Effector memory CD8-positive, alpha-beta T cell (primary cell): ENCODE measurements around the gene TCEAL9.
"Not testable (repeated sequence)": the region's sequence is repeated elsewhere in the genome, so short reads cannot be mapped to it uniquely, and the experiment has no call there.

ENCODE experiments used
- ATAC-seq: fragments of 150-1000 bp; cut with Tn5 transposase; replicated peaks from 2 replicates; pipeline ENCODE4 v1.10.0; 2021; ENCODE audit warnings: mild to moderate bottlenecking, moderate library complexity
- DNase-seq, 3 experiments: peaks; one replicate each; pipeline ENCODE4 v3.0.0; 2021
- H3K27ac Mint-ChIP-seq, 2 donors: one replicate each; pipeline ENCODE4 v1.8.0; 2022; ENCODE audit warnings: mild to moderate bottlenecking in 2 of 2, mixed read lengths in 2 of 2, moderate library complexity in 2 of 2
- H3K27me3 Mint-ChIP-seq, 2 donors: one replicate each; pipeline ENCODE4 v1.8.0; 2022; ENCODE audit warnings: mixed read lengths in 2 of 2
- H3K36me3 Mint-ChIP-seq: one replicate; pipeline ENCODE4 v1.8.0; 2022; ENCODE audit warnings: mild to moderate bottlenecking, moderate library complexity, mixed read lengths; ENCODE audit not compliant: insufficient read depth
- H3K4me1 Mint-ChIP-seq, 2 donors: one replicate each; pipeline ENCODE4 v1.8.0; 2022; ENCODE audit warnings: low read depth in 2 of 2, mixed read lengths in 2 of 2
- H3K4me3 Mint-ChIP-seq, 2 donors: one replicate each; pipeline ENCODE4 v1.8.0; 2022; ENCODE audit warnings: mild to moderate bottlenecking in 2 of 2, mixed read lengths in 2 of 2, moderate library complexity in 2 of 2
- H3K9me3 Mint-ChIP-seq, 2 donors: one replicate each; pipeline ENCODE4 v1.8.0; 2022; ENCODE audit warnings: mixed read lengths in 2 of 2

Gene TCEAL9

DNA sequence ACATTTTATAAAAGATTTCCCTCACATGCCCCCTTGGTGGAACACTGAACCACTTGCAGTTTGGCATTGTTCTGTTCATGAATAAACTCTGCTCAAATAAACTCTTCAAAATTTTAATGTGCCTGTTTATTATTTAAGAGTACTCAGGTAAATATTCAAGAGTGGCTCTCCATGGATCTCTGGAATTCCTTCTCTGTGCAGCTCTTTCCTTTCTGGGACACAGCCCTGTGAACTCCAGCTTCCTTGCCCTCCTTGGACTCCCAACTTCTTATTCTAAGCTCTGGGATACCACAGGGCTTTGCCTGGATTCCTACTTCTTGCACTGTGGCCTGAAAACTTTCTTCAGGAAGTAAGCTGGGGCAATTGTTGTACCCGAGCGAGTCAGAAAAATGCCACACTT is 28.4 kb downstream of the TCEAL9 start:
- H3K4me1 Mint-ChIP-seq = no peaks in the 10 kb centered on the region
- H3K27me3 Mint-ChIP-seq = peaks cover 0 to 10% of the 10 kb centered on the region in 2 donors
- H3K36me3 Mint-ChIP-seq = no peaks in the 10 kb centered on the region
- no peaks in the 10 kb centered on the region for H3K9me3 Mint-ChIP-seq
- H3K4me3 Mint-ChIP-seq = no peak overlapping the region
- DNase-seq (no peak), ATAC-seq (no peak)
- H3K27ac Mint-ChIP-seq = no peak overlapping the region

DNA sequence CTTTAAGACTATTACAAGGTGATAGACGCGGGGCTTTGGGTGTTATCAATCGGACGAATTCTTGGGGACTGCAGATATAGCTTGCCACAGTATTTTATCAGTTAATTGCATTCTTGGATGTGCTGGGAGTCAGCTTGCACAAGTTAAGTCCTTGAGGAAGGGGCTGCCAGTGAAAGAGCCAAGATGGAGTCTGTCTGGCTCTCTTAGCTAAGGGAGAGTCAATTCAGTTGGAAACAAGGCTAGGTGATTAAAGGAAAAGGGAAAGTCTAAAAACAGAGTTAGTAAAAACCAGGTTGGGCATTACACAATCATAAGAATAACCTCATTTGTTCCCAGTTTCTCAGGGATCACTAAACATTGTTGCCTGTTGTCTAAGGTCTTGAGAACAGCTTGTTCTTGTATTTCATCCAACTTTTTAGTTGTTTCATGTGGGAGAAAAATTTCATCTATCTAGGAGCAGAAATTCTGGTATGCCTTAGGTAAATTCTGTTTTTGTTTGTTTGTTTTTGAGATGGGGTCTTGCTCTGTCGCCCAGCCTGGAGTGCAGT is 29.1 kb downstream of the TCEAL9 start:
- DNase-seq, ATAC-seq, H3K27ac Mint-ChIP-seq, H3K36me3 Mint-ChIP-seq, H3K4me1 Mint-ChIP-seq, H3K4me3 Mint-ChIP-seq, H3K9me3 Mint-ChIP-seq: not testable (repeated sequence)
- peaks cover 2 to 15% of the 10 kb centered on the region in 2 donors for H3K27me3 Mint-ChIP-seq

DNA sequence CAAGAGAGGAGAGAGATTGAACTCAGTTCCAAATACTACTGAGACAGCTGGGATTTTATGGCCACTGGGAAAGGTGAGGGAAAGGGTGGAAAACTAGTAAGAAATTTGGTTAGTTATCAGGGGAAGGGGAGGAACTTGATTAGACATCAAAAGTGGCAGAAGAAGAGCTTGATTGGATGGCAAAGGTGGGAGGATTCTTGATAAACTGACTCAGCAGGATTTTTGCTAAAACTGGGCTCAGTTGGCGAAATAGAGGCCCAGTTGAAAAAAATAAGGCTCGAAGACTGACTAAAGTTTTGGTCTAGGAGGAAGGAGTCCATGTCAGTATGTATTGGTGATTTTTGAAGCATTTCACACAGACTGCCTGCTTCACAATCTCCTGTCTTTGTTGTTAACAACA is 30.0 kb downstream of the TCEAL9 start:
- Mint-ChIP-seq H3K36me3 (no peaks in the 10 kb centered on the region), H3K4me1 (no peaks in the 10 kb centered on the region), H3K9me3 (no peaks in the 10 kb centered on the region), H3K27ac (no peak overlapping the region), H3K27me3 (peaks cover 10 to 21% of the 10 kb centered on the region in 2 donors), H3K4me3 (no peak overlapping the region)
- no peak for DNase-seq
- ATAC-seq = no peak

DNA sequence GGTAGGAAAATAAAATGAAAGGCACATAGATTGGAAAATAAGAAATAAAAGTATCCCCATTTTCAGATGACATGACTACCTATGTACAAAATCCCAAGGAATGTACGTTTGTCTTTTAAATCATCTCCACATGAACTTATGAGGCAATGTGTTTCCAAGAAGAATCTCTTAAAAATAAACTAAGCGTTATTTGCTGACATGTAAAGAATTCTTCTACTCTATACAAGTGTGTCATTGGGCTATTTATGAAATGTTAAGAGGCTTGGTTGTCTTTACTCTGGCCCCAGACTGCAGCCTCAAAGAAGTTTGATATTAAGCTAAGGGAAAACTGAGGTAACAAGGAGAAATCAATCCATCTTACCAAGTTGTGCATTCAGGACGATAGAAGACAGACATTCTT is 37.2 kb downstream of the TCEAL9 start:
- Mint-ChIP-seq H3K9me3 (no peaks in the 10 kb centered on the region), H3K4me3 (no peak overlapping the region), H3K4me1 (no peaks in the 10 kb centered on the region), H3K27ac (no peak overlapping the region), H3K27me3 (peaks cover 21 to 35% of the 10 kb centered on the region in 2 donors), H3K36me3 (no peaks in the 10 kb centered on the region)
- DNase-seq (no peak), ATAC-seq (no peak)

DNA sequence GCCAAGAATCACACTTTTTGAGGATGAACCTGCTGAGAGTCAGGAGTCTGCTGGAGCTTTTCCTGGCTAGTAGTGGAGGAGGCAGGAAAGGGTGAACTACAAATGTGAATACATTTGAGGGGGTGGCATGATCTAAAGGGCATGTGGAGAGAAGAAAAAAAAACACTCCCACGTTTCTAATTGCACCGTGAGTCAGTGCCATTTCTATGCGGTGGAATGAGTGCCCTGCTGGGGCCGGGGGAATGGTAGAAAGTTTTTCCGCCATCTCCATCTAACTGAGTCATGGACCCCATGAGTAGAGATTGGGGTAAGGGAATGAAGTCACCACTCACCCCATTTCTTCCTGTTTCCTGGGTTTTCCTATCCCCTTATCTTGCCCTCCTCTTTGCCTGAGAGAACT is 39.9 kb downstream of the TCEAL9 start:
- DNase-seq (no peak), ATAC-seq (no peak)
- Mint-ChIP-seq H3K4me1 (no peaks in the 10 kb centered on the region), H3K4me3 (no peak overlapping the region), H3K36me3 (no peaks in the 10 kb centered on the region), H3K27me3 (peaks cover 0 to 25% of the 10 kb centered on the region in 2 donors), H3K27ac (no peak overlapping the region), H3K9me3 (no peaks in the 10 kb centered on the region)

DNA sequence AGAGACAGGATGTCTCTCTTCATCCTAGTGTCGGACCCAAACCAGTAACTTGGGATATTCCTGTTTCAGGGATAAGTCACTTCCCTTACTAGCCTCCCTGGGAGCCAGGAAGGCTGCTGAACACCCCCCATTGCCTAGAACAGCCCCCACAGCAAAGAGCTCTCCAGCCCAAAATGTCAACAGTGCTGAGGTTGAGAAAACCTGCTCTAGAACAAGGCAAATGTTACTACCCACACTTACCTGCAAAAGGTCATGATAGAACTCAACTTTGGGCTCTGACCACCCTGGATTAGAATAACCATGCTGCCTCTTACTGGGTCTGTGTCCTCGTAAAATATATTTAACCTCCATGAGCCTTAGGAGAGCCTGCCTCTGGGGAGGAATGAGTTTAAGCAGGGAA is 40.4 kb downstream of the TCEAL9 start:
- no peaks in the 10 kb centered on the region for H3K36me3 Mint-ChIP-seq
- no peaks in the 10 kb centered on the region for H3K4me1 Mint-ChIP-seq
- no peak for ATAC-seq
- no peak overlapping the region for H3K27ac Mint-ChIP-seq
- peaks cover 0 to 25% of the 10 kb centered on the region in 2 donors for H3K27me3 Mint-ChIP-seq
- no peak overlapping the region for H3K4me3 Mint-ChIP-seq
- DNase-seq = no peak
- H3K9me3 Mint-ChIP-seq = no peaks in the 10 kb centered on the region

DNA sequence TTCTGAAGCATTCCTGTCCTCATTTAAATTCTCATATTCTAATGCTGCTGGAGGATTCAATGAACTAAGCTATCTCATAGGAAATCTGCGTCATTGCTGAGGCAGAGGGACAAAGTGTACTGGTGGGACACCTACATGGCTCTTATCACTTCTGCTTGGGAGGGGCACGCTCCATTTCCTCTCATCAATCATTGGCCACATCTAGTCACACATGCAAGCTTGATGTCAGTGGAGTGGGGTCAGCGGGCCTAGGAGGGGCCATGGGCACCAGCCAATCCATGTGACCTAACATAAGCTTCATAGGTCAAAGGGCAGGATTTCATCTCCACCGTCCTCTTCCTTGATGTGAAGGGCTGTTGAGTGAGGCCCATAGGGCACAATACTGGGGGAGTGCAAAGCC is 41.4 kb downstream of the TCEAL9 start:
- no peaks in the 10 kb centered on the region for H3K9me3 Mint-ChIP-seq
- no peaks in the 10 kb centered on the region for H3K36me3 Mint-ChIP-seq
- no peak overlapping the region for H3K4me3 Mint-ChIP-seq
- no peaks in the 10 kb centered on the region for H3K4me1 Mint-ChIP-seq
- peaks cover 0 to 21% of the 10 kb centered on the region in 2 donors for H3K27me3 Mint-ChIP-seq
- H3K27ac Mint-ChIP-seq = no peak overlapping the region
- DNase-seq (no peak), ATAC-seq (no peak)

DNA sequence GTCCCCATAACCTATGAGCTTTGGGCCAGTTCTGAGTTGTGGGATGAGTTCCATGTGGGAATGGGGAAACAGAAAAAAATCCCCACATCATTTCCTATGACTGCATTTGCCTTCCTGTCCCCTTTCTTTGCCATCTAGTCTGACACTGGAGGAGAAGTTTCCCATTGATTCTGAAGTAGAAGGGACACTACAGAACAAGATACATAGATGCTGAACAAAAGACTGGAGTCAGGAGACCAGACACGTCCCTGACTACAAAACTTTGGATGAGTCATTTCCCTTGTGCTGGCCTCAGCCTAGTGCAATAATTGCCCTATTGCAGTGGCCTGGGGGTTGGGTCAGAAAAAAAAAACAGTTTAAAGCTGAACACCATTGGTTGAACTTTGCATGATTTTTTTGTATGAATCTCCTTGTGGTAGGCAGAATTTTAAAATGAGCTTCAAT is 42.1 kb downstream of the TCEAL9 start:
- Mint-ChIP-seq H3K9me3 (no peaks in the 10 kb centered on the region), H3K4me1 (no peaks in the 10 kb centered on the region), H3K4me3 (no peak overlapping the region), H3K27me3 (peaks cover 0 to 16% of the 10 kb centered on the region in 2 donors), H3K27ac (no peak overlapping the region), H3K36me3 (no peaks in the 10 kb centered on the region)
- DNase-seq (no peak), ATAC-seq (no peak)

DNA sequence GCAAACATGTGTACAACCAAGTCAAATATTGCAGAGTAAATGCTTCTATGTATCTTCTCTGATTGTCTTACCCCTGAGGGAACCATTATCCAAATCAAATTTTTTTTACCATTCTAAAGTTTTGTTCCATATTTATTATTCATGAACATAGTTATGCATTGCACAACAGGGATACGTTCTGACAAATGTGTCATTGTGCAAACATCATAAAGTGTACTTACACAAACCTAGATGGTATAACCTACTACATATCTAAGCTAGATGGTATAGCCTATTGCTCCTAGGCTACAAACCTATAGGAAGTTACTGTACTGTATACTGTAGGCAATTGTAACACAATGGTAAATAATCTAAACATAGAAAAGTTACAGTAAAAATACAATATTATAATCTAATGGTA is 43.4 kb downstream of the TCEAL9 start:
- Mint-ChIP-seq H3K27ac (no peak overlapping the region), H3K4me3 (no peak overlapping the region), H3K27me3 (peaks cover 0 to 16% of the 10 kb centered on the region in 2 donors), H3K36me3 (no peaks in the 10 kb centered on the region), H3K4me1 (peaks cover 0 to 4% of the 10 kb centered on the region in 2 donors), H3K9me3 (no peaks in the 10 kb centered on the region)
- no peak for DNase-seq
- ATAC-seq = no peak

DNA sequence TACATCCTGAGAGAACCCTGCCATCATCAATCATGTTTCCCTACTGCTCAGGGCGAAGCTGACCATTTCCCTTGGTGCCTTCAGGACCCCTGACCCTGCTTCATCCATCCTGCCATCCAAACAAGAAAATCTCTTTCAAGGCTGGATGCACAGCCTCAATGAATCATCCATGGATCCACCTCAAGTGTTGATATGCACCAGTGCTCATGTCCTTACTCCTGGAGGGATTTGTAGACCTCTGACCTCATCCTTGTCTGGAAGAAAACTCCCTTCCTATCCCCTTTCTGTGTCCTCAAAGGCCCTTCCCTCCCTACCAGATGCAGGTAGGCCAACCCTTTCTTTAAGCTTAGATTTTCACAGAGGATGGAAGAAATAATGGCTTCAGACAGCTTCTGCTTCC is 44.6 kb downstream of the TCEAL9 start:
- H3K27me3 Mint-ChIP-seq = peaks cover 0 to 23% of the 10 kb centered on the region in 2 donors
- H3K36me3 Mint-ChIP-seq = no peaks in the 10 kb centered on the region
- no peak for DNase-seq
- H3K4me1 Mint-ChIP-seq = peaks cover 0 to 5% of the 10 kb centered on the region in 2 donors
- H3K9me3 Mint-ChIP-seq = no peaks in the 10 kb centered on the region
- no peak overlapping the region for H3K4me3 Mint-ChIP-seq
- ATAC-seq = no peak
- no peak overlapping the region for H3K27ac Mint-ChIP-seq

DNA sequence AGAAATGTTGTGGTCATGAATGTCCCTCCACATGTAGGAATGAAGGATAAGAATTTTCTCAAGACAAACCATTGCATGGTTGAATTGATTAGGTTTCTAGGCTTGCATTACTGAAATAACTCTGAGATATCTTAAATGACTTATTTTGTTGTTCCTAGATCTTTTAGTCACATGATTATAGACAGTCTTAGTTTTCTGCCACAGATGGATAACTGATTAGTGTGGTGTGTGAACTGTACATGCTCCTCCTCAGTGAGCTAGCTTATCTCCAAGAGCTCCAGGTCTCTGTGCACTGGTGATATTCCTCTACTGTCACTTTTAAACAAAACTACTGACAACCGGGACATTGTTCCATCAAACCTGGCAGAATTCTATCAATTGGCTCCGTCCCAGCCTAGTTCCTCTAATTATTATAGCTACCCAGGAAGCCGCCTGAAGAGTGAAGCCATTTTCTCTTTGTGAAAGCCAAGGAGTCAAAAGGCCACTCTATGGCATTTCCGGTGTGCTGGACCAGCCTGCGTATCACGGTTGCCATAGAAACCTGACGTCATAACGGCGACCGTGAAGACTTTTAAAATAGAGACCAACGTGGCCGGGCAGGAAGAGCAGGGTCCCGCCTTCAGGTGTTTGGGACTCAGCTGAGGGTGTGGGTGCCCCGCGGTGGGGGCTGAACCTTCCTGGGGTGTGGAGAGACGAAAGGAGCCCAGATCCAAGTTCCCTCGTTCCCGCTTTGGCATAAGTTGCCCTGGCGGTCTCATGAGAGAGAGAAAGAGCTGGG is 48.1 kb downstream of the TCEAL9 start:
- peaks cover 0 to 7% of the 10 kb centered on the region in 2 donors for H3K27me3 Mint-ChIP-seq
- no peaks in the 10 kb centered on the region for H3K36me3 Mint-ChIP-seq
- H3K9me3 Mint-ChIP-seq = no peaks in the 10 kb centered on the region
- peaks cover 0 to 5% of the 10 kb centered on the region in 2 donors for H3K4me1 Mint-ChIP-seq
- H3K27ac Mint-ChIP-seq = peak overlapping the region; percentile 44 to 49
- peak overlapping the region; percentile 71 to 80 for H3K4me3 Mint-ChIP-seq
- DNase-seq (peak; percentile 1 to 19 (median 1)), ATAC-seq (peak; percentile 39)

DNA sequence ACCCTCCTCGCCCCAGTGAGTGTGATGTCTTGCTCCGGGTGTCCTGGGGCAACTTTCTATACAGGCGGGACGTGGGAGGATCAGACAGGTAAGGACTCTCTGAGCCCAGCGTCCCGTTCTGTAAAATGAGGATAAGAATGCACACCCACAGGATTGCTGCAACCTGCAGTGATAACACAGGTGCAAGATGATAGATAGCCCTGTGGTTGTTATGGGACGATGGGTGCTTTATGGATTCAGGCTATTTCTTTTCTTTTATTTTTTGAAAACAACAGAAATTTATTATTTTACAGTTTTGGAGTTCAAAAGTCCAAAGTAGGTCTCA is 48.7 kb downstream of the TCEAL9 start:
- no peaks in the 10 kb centered on the region for H3K36me3 Mint-ChIP-seq
- DNase-seq (no peak), ATAC-seq (no peak)
- peak overlapping the region; percentile 44 to 49 for H3K27ac Mint-ChIP-seq
- no peaks in the 10 kb centered on the region for H3K9me3 Mint-ChIP-seq
- H3K4me1 Mint-ChIP-seq = peaks cover 0 to 5% of the 10 kb centered on the region in 2 donors
- peaks cover 0 to 7% of the 10 kb centered on the region in 2 donors for H3K27me3 Mint-ChIP-seq
- peak overlapping the region; percentile 71 to 80 for H3K4me3 Mint-ChIP-seq

DNA sequence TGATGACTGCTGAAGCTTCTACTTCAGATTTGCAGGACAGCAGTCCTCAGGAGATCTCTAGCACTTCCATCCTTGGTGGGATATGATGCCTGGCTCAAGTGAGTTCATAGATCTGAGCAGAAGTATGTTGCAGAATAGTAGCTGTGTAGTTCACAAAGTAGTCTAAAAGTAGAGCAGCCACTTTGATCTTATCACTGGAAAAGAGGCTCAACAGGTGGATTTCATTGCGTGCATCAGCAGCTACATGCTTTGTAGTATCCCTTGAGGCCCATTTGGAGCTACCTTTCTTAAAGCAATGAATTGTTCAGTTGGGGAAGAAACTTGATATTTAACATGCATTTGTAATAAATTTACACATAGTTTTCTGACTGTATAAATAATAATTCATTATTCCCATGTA is 50.0 kb downstream of the TCEAL9 start:
- H3K27me3 Mint-ChIP-seq = peaks cover 0 to 7% of the 10 kb centered on the region in 2 donors
- no peaks in the 10 kb centered on the region for H3K9me3 Mint-ChIP-seq
- no peaks in the 10 kb centered on the region for H3K36me3 Mint-ChIP-seq
- peaks cover 0 to 5% of the 10 kb centered on the region in 2 donors for H3K4me1 Mint-ChIP-seq
- no peak for DNase-seq
- H3K4me3 Mint-ChIP-seq = no peak overlapping the region
- no peak overlapping the region for H3K27ac Mint-ChIP-seq
- ATAC-seq = no peak

DNA sequence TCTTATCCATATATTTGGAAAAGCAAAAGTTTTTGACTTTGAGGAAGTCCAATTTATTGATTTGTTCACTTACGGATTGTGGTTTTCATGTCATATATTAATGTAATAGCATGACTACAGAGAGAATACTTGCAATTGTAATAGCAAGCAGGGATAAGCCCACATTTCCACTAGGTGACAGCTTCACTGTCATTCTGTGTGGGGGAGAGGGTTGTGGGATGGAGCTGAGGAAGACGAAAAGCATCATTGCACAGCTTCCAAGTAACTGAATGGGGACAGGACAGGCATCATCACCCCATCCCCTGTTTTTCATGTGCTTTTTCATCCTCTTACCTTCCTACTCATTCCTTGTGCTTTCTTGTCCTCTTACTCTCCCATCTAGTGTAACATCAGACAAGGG is 51.5 kb downstream of the TCEAL9 start:
- Mint-ChIP-seq H3K9me3 (no peaks in the 10 kb centered on the region), H3K27ac (no peak overlapping the region)
- no peak for ATAC-seq

More for the DNA sequence above, 51.5 kb downstream of the TCEAL9 start:
- Mint-ChIP-seq H3K4me1 (peaks cover 0 to 5% of the 10 kb centered on the region in 2 donors), H3K27me3 (peaks cover 0 to 7% of the 10 kb centered on the region in 2 donors), H3K4me3 (no peak overlapping the region), H3K36me3 (no peaks in the 10 kb centered on the region)
- DNase-seq = no peak
